ENCODE data around the gene UBALD1. TPM values are rescaled to one million over a fixed set of nuclear protein-coding genes. Genes with fewer than 3 reads are reported as not detected.

The UBALD1 gene
- polyA plus RNA-seq, 3 donors, result 2.2 to 19.2 (median 2.8) TPM

- Histone ChIP-seq H3K4me1 (ENCODE audit: control insufficient read depth in 1 of 2, insufficient read depth in 2 of 2, low read length in 2 of 2) (peaks cover 0 to 2% of the 10 kb centered on the region in 2 donors), H3K36me3 (replicated peaks in 1 of 2; ENCODE audit: control insufficient read depth in 1 of 2, insufficient read depth in 2 of 2, low read length in 2 of 2) (no peaks in the 10 kb centered on the region), H3K27me3 (ENCODE audit: control insufficient read depth in 2 of 2, insufficient read depth in 2 of 2, low read length in 2 of 2) (no peaks in the 10 kb centered on the region), H2AFZ (ENCODE audit: insufficient read depth, low read depth, low read length, poor library complexity, severe bottlenecking) (no peak overlapping the region), H4K20me1 (ENCODE audit: insufficient read depth, low read length) (no peaks in the 10 kb centered on the region), H3K4me3 (replicated peaks in 1 of 3; ENCODE audit: low read depth in 2 of 3, low read length in 3 of 3) (no peak overlapping the region), H3K9me3 (replicated peaks in 1 of 2; ENCODE audit: control insufficient read depth in 1 of 2, insufficient read depth in 1 of 2, low read length in 2 of 2) (no peaks in the 10 kb centered on the region), H3K27ac (ENCODE audit: low read depth in 1 of 2, low read length in 2 of 2) (no peak overlapping the region), H3K9ac (ENCODE audit: insufficient read depth, low read length, poor library complexity, severe bottlenecking) (no peak overlapping the region), H3K79me2 (ENCODE audit: insufficient read depth, low read length) (no peaks in the 10 kb centered on the region), H3K4me2 (replicated peaks; ENCODE audit: extremely low read depth, low read length, poor library complexity, severe bottlenecking) (no peak overlapping the region)
- WGBS (ENCODE audit: insufficient coverage), result no CpG with 5 or more reads among the region's 6 CpGs
- DNase-seq, result no peak
- Mint-ChIP-seq H3K27ac (no peak overlapping the region), H3K4me3 (no peak overlapping the region), H3K36me3 (no peaks in the 10 kb centered on the region), H3K9me3 (no peaks in the 10 kb centered on the region), H3K4me1 (peaks cover 6% of the 10 kb centered on the region), H3K27me3 (ENCODE audit: low read depth in 3 of 3) (peaks cover 2 to 6% (median 3%) of the 10 kb centered on the region in 3 donors)
- no peak for TF ChIP-seq CTCF (IDR thresholded peaks at IDR 0.05)
- intact Hi-C loops (cut with micrococcal nuclease), result no loop called here
Observed at GRCh38 chr16:4570086-4570485, 44.6 kb downstream of the UBALD1 start.

- Histone ChIP-seq H3K79me2 (ENCODE audit: insufficient read depth, low read length) (no peaks in the 10 kb centered on the region), H3K4me3 (replicated peaks in 1 of 3; ENCODE audit: low read depth in 2 of 3, low read length in 3 of 3) (no peak overlapping the region), H4K20me1 (ENCODE audit: insufficient read depth, low read length) (no peaks in the 10 kb centered on the region), H3K4me1 (ENCODE audit: control insufficient read depth in 1 of 2, insufficient read depth in 2 of 2, low read length in 2 of 2) (no peaks in the 10 kb centered on the region), H3K27me3 (ENCODE audit: control insufficient read depth in 2 of 2, insufficient read depth in 2 of 2, low read length in 2 of 2) (no peaks in the 10 kb centered on the region), H3K27ac (ENCODE audit: low read depth in 1 of 2, low read length in 2 of 2) (no peak overlapping the region), H3K36me3 (replicated peaks in 1 of 2; ENCODE audit: control insufficient read depth in 1 of 2, insufficient read depth in 2 of 2, low read length in 2 of 2) (no peaks in the 10 kb centered on the region), H3K9ac (ENCODE audit: insufficient read depth, low read length, poor library complexity, severe bottlenecking) (no peak overlapping the region), H2AFZ (ENCODE audit: insufficient read depth, low read depth, low read length, poor library complexity, severe bottlenecking) (no peak overlapping the region), H3K4me2 (replicated peaks; ENCODE audit: extremely low read depth, low read length, poor library complexity, severe bottlenecking) (no peak overlapping the region), H3K9me3 (replicated peaks in 1 of 2; ENCODE audit: control insufficient read depth in 1 of 2, insufficient read depth in 1 of 2, low read length in 2 of 2) (no peaks in the 10 kb centered on the region)
- WGBS (ENCODE audit: insufficient coverage), result 100% methylated on average over 1 of the region's 3 CpGs
- Mint-ChIP-seq H3K4me1 (peaks cover 3% of the 10 kb centered on the region), H3K36me3 (no peaks in the 10 kb centered on the region), H3K4me3 (no peak overlapping the region), H3K9me3 (no peaks in the 10 kb centered on the region), H3K27me3 (ENCODE audit: low read depth in 3 of 3) (peaks cover 4 to 6% (median 5%) of the 10 kb centered on the region in 3 donors), H3K27ac (no peak overlapping the region)
- intact Hi-C loops (cut with micrococcal nuclease), result no loop called here
- no peak for TF ChIP-seq CTCF (IDR thresholded peaks at IDR 0.05)
- no peak for DNase-seq
Observed at GRCh38 chr16:4566144-4566543, 48.5 kb downstream of the UBALD1 start.

Data from CD14-positive monocyte (primary cell).